ENCODE data around the gene CUL4B.

GRCh38 chrX:120517936-120518335 lies 42.8 kb downstream of the CUL4B start:
- TF ChIP-seq REST (IDR thresholded peaks at IDR 0.05; ENCODE audit: low read depth): no peak
- no peak for TF ChIP-seq CEBPB (IDR thresholded peaks at IDR 0.05; ENCODE audit: low read depth)
- TF ChIP-seq SIN3A (IDR thresholded peaks at IDR 0.05; ENCODE audit: low read depth): no peak
- no peak for TF ChIP-seq POLR2A (IDR thresholded peaks at IDR 0.05; ENCODE audit: borderline replicate concordance, extremely low read depth, insufficient read depth, insufficient read length)

Data from HCT116 (cell line).